Bladder microvascular endothelial cell (primary cell): ENCODE data around the gene PLET1. TPM values are rescaled to one million over a fixed set of nuclear protein-coding genes. Genes with fewer than 3 reads are reported as not detected.

Experiments
- total RNA-seq: library from RNA; depleted of rRNA; stranded (reverse); fragments of >200 nt; gene quantifications from 2 replicates; pipeline ENCODE4 v1.2.3, GENCODE V29; 2014

PLET1 gene
- total RNA-seq = not detected in 2 replicates

DNA sequence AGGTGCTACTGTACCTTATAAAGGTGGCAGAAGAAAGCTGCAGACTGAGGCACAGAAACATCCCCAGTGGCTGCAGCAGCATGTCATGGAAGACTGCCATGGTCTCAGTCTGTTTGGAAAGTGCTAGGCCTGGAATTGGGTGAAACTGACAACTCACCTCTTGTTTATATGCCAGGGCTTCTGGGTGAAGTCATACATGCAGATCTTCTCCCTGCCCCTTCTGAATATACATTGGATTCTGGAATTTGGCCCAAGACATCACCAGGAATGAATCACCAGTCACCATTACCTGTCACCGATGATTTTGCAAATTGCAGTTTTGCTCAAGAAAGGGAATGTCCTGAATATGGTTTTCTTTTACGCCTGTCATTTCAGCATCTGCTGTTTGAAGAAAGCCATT, at the start of gene PLET1:
Gene PLET1 (minus strand): TSS at position 371 of the 400 bp plus-strand sequence. CDS start 271 bp downstream, at position 100.

DNA sequence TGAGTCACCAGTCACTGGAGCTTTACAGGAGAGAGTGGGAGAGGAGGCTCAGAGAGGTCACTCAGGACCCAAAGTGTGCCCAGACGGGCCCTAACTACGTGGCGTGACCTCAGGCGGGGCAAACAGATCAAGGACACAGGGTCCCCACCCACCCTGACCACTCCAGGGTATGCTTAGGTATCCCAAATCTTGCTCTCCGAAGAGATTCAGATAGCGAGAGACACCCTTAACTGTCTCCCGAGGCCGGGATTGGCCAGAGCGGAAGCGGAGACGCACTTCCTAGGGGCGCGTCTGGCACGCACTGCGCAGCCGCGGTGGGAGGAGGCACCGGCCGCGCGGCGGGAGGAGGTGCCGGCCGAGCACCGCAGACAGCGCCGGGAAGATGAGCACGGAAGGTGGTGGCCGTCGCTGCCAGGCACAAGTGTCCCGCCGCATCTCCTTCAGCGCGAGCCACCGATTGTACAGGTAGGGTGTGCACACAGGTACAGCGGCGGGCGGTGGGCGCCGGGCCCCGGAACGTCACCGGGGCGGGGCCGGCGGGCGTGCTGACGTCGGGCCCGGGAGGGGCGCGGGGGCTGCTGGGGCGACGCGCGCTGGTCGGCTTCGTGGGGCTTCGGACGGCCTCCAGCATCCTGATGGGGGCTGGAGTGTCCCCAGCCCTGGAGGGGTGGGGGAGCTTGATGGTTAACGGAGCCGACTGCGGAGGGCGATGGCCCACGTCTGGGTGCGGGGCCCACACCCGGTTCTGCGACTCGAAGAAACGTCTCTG, 34.4 kb downstream of the PLET1 start, which contains the start of gene PTS:
Gene PTS (plus strand): TSS at position 367 of the 769 bp plus-strand sequence. CDS start 16 bp downstream, at position 383.

Other genes with a start within 250 kb of the PLET1 start
- gene DLAT, start 235.5 kb downstream of the PLET1 start, total RNA-seq = 21.9 and 30.6 TPM in 2 replicates
- gene PIH1D2, start 186.8 kb downstream of the PLET1 start, total RNA-seq = 0.63 and 0.97 TPM in 2 replicates
- gene NKAPD1, start 186.6 kb downstream of the PLET1 start, total RNA-seq = 9.6 and 14.7 TPM in 2 replicates
- 75.5 and 81.9 TPM in 2 replicates for gene TIMM8B, start 174.1 kb downstream of the PLET1 start, total RNA-seq
- gene SDHD, start 174.0 kb downstream of the PLET1 start, total RNA-seq = 137 and 142 TPM in 2 replicates
- gene IL18, start 96.8 kb downstream of the PLET1 start, total RNA-seq = 0.13 and 0.16 TPM in 2 replicates
- gene TEX12, start 93.5 kb downstream of the PLET1 start, total RNA-seq = not detected in 2 replicates
- 0.65 and 1.9 TPM in 2 replicates for gene BCO2, start 85.3 kb downstream of the PLET1 start, total RNA-seq
- 20.7 and 32.2 TPM in 2 replicates for gene PTS, start 34.4 kb downstream of the PLET1 start, total RNA-seq